Upper lobe of left lung (tissue), 6 donors: Measurements from ENCODE around the gene KRTAP3-3. TPM values are rescaled to one million over a fixed set of nuclear protein-coding genes. Genes with fewer than 3 reads are reported as not detected.
A peak's percentile ranks its signal among the peaks of the same experiment; 100 is the strongest.

Experiments used
- ATAC-seq, 2 donors: fragments of 200-7000 bp; cut with Tn5 transposase; one replicate each; pipeline ENCODE4 v1.9.1; 2022; ENCODE audit warnings: mild to moderate bottlenecking in 2 of 2, moderate library complexity in 2 of 2; ENCODE audit not compliant: low FRiP score in 2 of 2
- DNase-seq, 2 donors: peaks; one replicate each; pipeline ENCODE4 v3.0.0-alpha.2; 2019 to 2020
- H3K27ac ChIP-seq, 4 donors: fragments of 200-600 bp; sonication (generic); one replicate each; pipeline ENCODE4 v1.5.1; 2016 to 2019
- H3K27me3 ChIP-seq, 4 donors: fragments of 200-600 bp; sonication (generic); one replicate each; pipeline ENCODE4 v1.5.1; 2017 to 2019
- H3K36me3 ChIP-seq, 4 donors: fragments of 200-600 bp; sonication (generic); one replicate each; pipeline ENCODE4 v1.5.1; 2016 to 2019
- H3K4me1 ChIP-seq, 4 donors: fragments of 200-600 bp; sonication (generic); one replicate each; pipeline ENCODE4 v1.5.1; 2018 to 2019
- H3K4me3 ChIP-seq, 4 donors: fragments of 200-600 bp; sonication (generic); one replicate each; pipeline ENCODE4 v1.5.1; 2017 to 2019; ENCODE audit warnings: mild to moderate bottlenecking in 2 of 4, moderate library complexity in 1 of 4
- H3K9me3 ChIP-seq, 4 donors: fragments of 200-600 bp; sonication (generic); one replicate each; pipeline ENCODE4 v1.5.1; 2018 to 2019
- EP300 ChIP-seq, 4 donors: sonication (generic); formaldehyde crosslinking; IDR thresholded peaks; one replicate each; pipeline ENCODE4 v1.5.1; 2017; ENCODE audit warnings: antibody characterized with exemption in 4 of 4, control low read depth in 2 of 4
- POLR2A ChIP-seq, 4 donors: fragments of 450-650 bp; IDR thresholded peaks; one replicate each; pipeline ENCODE4 v1.5.1; 2016 to 2017; ENCODE audit warnings: antibody characterized with exemption in 4 of 4, mild to moderate bottlenecking in 2 of 4
- POLR2AphosphoS5 ChIP-seq, 2 donors: sonication (generic); formaldehyde crosslinking; IDR thresholded peaks; one replicate each; pipeline ENCODE4 v1.5.1; 2017; ENCODE audit warnings: antibody characterized with exemption in 2 of 2
- WGBS, 2 donors: methylation state at CpG; one replicate each; pipeline ENCODE4 v1.1.5; 2017 to 2018; 5-methylcytosine and 5-hydroxymethylcytosine counted together
- total RNA-seq, 6 donors: library from RNA; depleted of rRNA in 4 of 6; stranded (reverse); fragments of >200 nt in 4 of 6; gene quantifications; one replicate each; pipeline versions ENCODE4 v1.1.0 to v1.2.1, GENCODE V29; 2016 to 2021
- TF ChIP-seq, protein P1 (sequence below), 6 experiments: fragments of 450-650 bp in 4 of 6; fragments of 200-600 bp in 2 of 6; sonication (generic) in 2 of 6; IDR thresholded peaks; one replicate each; pipeline ENCODE4 v1.5.1; 2016 to 2019; ENCODE audit warnings: antibody characterized with exemption in 6 of 6
- donor health status: DM: no; HTN: no; CAD: no; lungs with moderate emphysema.
- donor health status: DM: no; HTN: yes; CAD: no; lungs with severe emphysema.

Gene KRTAP3-3
- total RNA-seq, 6 donors from 2014 or later, result not detected

DNA sequence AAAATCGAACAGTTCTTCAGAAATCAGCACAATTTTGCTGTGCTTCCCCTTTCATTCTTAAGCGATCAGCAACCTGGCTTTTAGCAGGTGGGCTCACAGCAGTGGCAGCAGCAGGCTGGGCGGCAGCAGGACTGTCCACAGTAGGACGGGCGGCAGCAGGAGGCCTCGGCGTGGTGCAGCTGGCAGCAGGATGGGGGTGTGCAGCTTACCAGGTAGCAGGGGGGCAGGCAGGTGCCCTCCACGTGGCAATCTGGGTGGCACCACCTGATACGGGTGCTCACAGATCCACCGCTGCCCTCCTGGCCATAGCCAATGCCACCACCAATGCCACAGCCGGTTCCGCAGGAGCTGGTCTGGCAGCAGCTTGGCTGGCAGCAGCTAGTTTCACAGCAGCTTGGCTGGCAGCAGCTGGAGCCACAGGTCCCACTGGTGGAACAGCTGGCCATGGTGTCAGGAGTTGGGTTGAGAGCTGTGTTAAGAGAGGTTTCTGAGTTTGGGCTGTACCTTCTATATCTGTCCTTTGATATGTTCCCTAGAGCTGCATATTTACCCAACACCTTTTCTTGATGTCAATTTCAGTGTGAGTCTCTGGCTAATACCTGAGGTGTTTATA, 35.8 kb upstream of the KRTAP3-3 start, which contains the start of gene KRTAP1-4:
Gene KRTAP1-4, minus strand, starts transcription at position 563 of the 613 bp plus-strand sequence. Its CDS starts 117 bp downstream, at position 446.
- Histone ChIP-seq H3K9me3 (no peaks in the 10 kb centered on the region), H3K36me3 (no peaks in the 10 kb centered on the region), H3K27me3 (no peaks in the 10 kb centered on the region), H3K27ac (no peak within 1 kb of the TSS), H3K4me1 (no peaks in the 10 kb centered on the region), H3K4me3 (no peak within 1 kb of the TSS)
- ATAC-seq (no peak), DNase-seq (peak in 1 of 2 donors; percentile 59)
- WGBS, 2 donors, result 74 to 82% methylated on average over 2 to 12 of the region's 12 CpGs
- no peak for TF ChIP-seq POLR2A (IDR thresholded peaks at IDR 0.05)
- no peak for TF ChIP-seq POLR2AphosphoS5 (IDR thresholded peaks at IDR 0.05)
- TF ChIP-seq EP300 (IDR thresholded peaks at IDR 0.05), result no peak
- TF ChIP-seq, protein P1, sequence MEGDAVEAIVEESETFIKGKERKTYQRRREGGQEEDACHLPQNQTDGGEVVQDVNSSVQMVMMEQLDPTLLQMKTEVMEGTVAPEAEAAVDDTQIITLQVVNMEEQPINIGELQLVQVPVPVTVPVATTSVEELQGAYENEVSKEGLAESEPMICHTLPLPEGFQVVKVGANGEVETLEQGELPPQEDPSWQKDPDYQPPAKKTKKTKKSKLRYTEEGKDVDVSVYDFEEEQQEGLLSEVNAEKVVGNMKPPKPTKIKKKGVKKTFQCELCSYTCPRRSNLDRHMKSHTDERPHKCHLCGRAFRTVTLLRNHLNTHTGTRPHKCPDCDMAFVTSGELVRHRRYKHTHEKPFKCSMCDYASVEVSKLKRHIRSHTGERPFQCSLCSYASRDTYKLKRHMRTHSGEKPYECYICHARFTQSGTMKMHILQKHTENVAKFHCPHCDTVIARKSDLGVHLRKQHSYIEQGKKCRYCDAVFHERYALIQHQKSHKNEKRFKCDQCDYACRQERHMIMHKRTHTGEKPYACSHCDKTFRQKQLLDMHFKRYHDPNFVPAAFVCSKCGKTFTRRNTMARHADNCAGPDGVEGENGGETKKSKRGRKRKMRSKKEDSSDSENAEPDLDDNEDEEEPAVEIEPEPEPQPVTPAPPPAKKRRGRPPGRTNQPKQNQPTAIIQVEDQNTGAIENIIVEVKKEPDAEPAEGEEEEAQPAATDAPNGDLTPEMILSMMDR (IDR thresholded peaks at IDR 0.05), result no peak

DNA sequence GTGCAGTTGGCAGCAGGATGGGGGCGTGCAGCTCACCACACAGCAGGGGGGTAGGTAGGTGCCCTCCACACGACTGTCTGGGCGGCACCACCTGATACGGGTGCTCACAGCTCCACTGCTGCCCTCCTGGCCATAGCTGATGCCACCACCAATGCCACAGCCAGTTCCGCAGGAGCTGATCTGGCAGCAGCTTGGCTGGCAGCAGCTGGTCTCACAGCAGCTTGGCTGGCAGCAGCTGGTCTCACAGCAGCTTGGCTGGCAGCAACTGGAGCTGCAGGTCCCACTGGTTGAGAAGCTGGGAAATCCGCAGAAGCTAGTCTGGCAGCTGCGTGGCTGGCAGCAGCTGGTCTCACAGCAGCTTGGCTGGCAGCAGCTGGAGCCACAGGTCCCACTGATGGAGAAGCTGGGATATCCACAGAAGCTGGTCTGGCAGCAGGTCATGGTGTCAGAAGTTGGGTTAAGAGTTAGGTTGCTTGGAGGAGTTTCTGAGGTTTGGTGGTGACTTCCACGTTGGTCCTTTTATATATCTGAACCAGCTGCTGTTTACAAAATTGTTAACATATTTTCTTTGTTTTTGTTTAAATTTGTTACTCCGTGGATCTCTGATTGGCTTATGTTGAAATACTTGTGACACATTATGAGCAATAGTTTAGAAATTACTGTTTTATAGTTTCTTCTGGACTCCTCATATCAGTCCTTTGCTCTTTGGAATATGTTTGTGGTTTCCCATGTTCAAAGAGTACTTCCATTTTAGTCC, 32.9 kb upstream of the KRTAP3-3 start, which contains the start of gene KRTAP1-5:
Gene KRTAP1-5, minus strand, starts transcription at position 494 of the 757 bp plus-strand sequence. Its CDS starts 53 bp downstream, at position 441.
- no peak for ATAC-seq
- no peaks in the 10 kb centered on the region for H3K27me3 ChIP-seq
- no peaks in the 10 kb centered on the region for H3K9me3 ChIP-seq
- no peak for TF ChIP-seq POLR2AphosphoS5 (IDR thresholded peaks at IDR 0.05)
- TF ChIP-seq, protein P1 (IDR thresholded peaks at IDR 0.05), result no peak
- TF ChIP-seq POLR2A (IDR thresholded peaks at IDR 0.05), result no peak
- no peak for TF ChIP-seq EP300 (IDR thresholded peaks at IDR 0.05)
- no peak within 1 kb of the TSS for H3K4me3 ChIP-seq
- no peaks in the 10 kb centered on the region for H3K36me3 ChIP-seq
- DNase-seq, result peak in 1 of 2 donors; percentile 36
- WGBS, 2 donors, result 74 to 78% methylated on average over 5 to 8 of the region's 9 CpGs
- no peaks in the 10 kb centered on the region for H3K4me1 ChIP-seq
- no peak within 1 kb of the TSS for H3K27ac ChIP-seq

DNA sequence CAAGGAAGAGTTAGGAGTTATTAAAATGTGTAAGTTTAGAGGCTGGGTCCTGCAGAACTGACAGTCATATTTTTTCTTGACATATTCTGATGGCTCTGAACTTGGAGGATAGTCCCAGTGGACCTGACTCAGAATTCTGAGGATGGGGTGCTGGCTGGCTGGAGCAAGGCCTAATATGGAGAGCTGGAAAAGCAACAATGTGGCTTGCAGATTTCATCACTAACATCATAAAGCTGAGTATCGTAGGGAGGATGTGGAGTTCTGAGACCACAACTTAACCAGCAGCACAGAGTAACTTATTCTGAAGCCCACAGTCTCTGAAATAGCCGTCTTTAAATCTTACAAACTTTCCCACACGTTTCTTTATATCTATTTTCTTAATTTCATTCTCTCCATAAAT, 30.7 kb upstream of the KRTAP3-3 start:
- no peaks in the 10 kb centered on the region for H3K27me3 ChIP-seq
- H3K36me3 ChIP-seq, result no peaks in the 10 kb centered on the region
- DNase-seq (no peak), ATAC-seq (no peak)
- no peak overlapping the region for H3K4me3 ChIP-seq
- no peaks in the 10 kb centered on the region for H3K9me3 ChIP-seq
- TF ChIP-seq POLR2A (IDR thresholded peaks at IDR 0.05) (no peak), EP300 (IDR thresholded peaks at IDR 0.05) (no peak), POLR2AphosphoS5 (IDR thresholded peaks at IDR 0.05) (no peak)
- TF ChIP-seq, protein P1 (IDR thresholded peaks at IDR 0.05), result no peak
- WGBS, 2 donors, result 69 to 81% methylated on average over 3 of the region's 3 CpGs
- no peaks in the 10 kb centered on the region for H3K4me1 ChIP-seq
- H3K27ac ChIP-seq, result no peak overlapping the region

DNA sequence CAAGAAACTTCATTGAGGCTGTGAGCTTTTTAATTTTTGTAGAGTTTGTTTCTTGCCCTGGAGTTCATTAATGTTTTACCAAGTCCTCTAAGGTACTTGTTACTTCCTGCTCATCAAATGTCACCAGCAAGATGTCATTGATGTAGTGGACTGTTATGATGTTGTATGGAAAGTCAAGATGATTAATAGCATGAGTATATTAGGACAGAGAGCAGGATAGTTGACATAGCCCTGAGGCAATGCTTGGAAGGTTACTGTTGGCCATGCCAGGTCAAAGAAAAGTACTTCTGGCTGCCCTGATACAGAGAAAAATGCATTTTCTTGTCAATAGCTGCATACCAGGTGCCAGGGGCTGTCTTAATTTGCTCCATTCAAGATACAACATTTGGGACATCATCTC, 26.4 kb upstream of the KRTAP3-3 start:
- DNase-seq (no peak), ATAC-seq (no peak)
- TF ChIP-seq POLR2A (IDR thresholded peaks at IDR 0.05), result no peak
- TF ChIP-seq POLR2AphosphoS5 (IDR thresholded peaks at IDR 0.05), result no peak
- TF ChIP-seq, protein P1 (IDR thresholded peaks at IDR 0.05), result no peak
- no peak for TF ChIP-seq EP300 (IDR thresholded peaks at IDR 0.05)

More for the DNA sequence above, 26.4 kb upstream of the KRTAP3-3 start:
- H3K9me3 ChIP-seq, result no peaks in the 10 kb centered on the region
- no peaks in the 10 kb centered on the region for H3K27me3 ChIP-seq
- no peaks in the 10 kb centered on the region for H3K4me1 ChIP-seq
- H3K4me3 ChIP-seq, result no peak overlapping the region
- H3K36me3 ChIP-seq, result no peaks in the 10 kb centered on the region
- H3K27ac ChIP-seq, result no peak overlapping the region
